ENCODE data around the gene DPP7. TPM values are rescaled to one million over a fixed set of nuclear protein-coding genes. Genes with fewer than 3 reads are reported as not detected.

Gene DPP7
- total and polyA plus RNA-seq, 2 donors (not counting 1 experiment from before 2014, with no cell fraction given) = 324 to 506 TPM

DNA sequence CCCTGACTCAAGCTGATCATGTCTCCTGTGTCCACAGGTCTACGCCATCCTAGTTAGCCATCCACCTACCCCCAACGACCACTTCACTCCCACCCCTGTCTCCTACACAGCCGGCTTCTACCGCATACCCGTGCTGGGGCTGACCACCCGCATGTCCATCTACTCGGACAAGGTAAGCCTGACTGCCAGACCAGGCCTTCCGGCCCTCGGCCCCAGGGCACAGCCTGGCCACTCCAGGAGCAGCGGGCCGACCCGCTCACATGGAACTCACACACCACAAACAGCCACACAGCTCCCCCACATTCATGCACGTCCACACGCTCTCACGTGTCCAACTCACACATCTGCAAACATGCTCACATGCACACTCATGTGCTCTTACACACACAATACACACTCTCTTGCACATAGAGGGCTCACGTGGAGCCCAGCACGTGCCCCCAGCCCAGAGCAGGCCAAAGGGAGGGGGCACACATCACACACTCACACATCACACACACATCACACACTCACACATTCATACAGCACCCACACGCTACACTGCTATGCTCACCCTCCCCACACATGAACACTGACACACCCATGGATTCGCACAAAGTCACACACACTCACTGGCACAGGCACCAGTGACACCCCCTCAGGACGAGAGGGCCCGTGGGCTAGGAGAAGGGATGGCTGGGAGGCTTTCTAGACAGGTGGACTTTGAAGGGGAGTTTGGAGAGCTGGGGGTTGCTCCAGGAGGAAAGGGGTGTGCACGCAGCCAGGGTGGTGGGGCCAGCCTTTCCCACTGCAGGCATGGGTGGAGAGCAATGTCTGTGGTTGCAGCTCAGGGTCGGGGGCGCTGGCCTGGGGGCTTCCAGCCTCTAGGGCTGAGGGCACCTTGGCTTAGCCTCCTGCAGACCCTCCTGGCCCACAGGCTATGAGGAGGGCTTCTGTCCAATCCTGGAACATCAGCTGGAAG, 27.7 kb upstream of the DPP7 start:
- Mint-ChIP-seq H3K9me3 (ENCODE audit: insufficient read depth) (no peaks in the 10 kb centered on the region), H3K4me3 (no peak overlapping the region), H3K27me3 (peaks cover 45% of the 10 kb centered on the region), H3K27ac (no peak overlapping the region), H3K4me1 (no peaks in the 10 kb centered on the region)
- H3K79me2 ChIP-seq (ENCODE audit: control insufficient read depth, insufficient read depth, low read length) = no peaks in the 10 kb centered on the region
- H3K27ac ChIP-seq (ENCODE audit: low read length in 2 of 2) = no peak overlapping the region
- no peak overlapping the region for H3K9ac ChIP-seq (ENCODE audit: low read length)
- ChIA-PET POLR2A (no interaction called here), CTCF (interaction anchor here (1.3 kb wide), 1 partner anchor 11 kb away, joined by 3 read pairs; no protein-coding TSS in a partner anchor)
- peaks cover 0 to 33% (median 0%) of the 10 kb centered on the region in 3 donors for H3K9me3 ChIP-seq (ENCODE audit: control extremely low read depth in 1 of 3, control insufficient read depth in 2 of 3, insufficient read depth in 1 of 3, low read length in 2 of 3)
- no peak overlapping the region for H3K4me3 ChIP-seq (ENCODE audit: control extremely low read depth in 1 of 5, extremely low read depth in 1 of 5, insufficient read depth in 1 of 5, low read depth in 2 of 5, low read length in 4 of 5)
- peaks cover 0 to 71% (median 31%) of the 10 kb centered on the region in 4 experiments for H3K27me3 ChIP-seq (replicated peaks in 1 of 4; ENCODE audit: control extremely low read depth in 1 of 4, control insufficient read depth in 3 of 4, insufficient read depth in 4 of 4, low read length in 3 of 4)
- H4K20me1 ChIP-seq (ENCODE audit: control insufficient read depth, insufficient read depth, low read length, poor library complexity, severe bottlenecking) = no peaks in the 10 kb centered on the region
- WGBS (ENCODE audit: insufficient coverage) = 82% methylated on average over 18 of the region's 24 CpGs
- no peaks in the 10 kb centered on the region for H3K36me3 ChIP-seq (replicated peaks in 1 of 2; ENCODE audit: control extremely low read depth in 1 of 2, control insufficient read depth in 1 of 2, extremely low read depth in 1 of 2, insufficient read depth in 2 of 2, low read length in 1 of 2)
- H3K4me1 ChIP-seq (ENCODE audit: control insufficient read depth in 2 of 2, insufficient read depth in 2 of 2, low read length in 2 of 2) = peaks cover 11 to 14% of the 10 kb centered on the region in 2 donors
- ATAC-seq (ENCODE audit: low read depth) (no peak), DNase-seq (no peak)
- intact Hi-C loops (cut with micrococcal nuclease) = no loop called here
- H3K4me2 ChIP-seq (replicated peaks; ENCODE audit: low read depth, low read length, poor library complexity, severe bottlenecking) = no peak overlapping the region
- H2AFZ ChIP-seq (ENCODE audit: insufficient read depth, low read depth, low read length, poor library complexity, severe bottlenecking) = no peak overlapping the region
- TF ChIP-seq, protein P1, sequence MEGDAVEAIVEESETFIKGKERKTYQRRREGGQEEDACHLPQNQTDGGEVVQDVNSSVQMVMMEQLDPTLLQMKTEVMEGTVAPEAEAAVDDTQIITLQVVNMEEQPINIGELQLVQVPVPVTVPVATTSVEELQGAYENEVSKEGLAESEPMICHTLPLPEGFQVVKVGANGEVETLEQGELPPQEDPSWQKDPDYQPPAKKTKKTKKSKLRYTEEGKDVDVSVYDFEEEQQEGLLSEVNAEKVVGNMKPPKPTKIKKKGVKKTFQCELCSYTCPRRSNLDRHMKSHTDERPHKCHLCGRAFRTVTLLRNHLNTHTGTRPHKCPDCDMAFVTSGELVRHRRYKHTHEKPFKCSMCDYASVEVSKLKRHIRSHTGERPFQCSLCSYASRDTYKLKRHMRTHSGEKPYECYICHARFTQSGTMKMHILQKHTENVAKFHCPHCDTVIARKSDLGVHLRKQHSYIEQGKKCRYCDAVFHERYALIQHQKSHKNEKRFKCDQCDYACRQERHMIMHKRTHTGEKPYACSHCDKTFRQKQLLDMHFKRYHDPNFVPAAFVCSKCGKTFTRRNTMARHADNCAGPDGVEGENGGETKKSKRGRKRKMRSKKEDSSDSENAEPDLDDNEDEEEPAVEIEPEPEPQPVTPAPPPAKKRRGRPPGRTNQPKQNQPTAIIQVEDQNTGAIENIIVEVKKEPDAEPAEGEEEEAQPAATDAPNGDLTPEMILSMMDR (IDR thresholded peaks at IDR 0.05) = no peak
- no peak for TF ChIP-seq EZH2 (IDR thresholded peaks at IDR 0.05; ENCODE audit: borderline replicate concordance, insufficient read depth, low read depth, low read length, poor library complexity, severe bottlenecking)
